IPS DF 6.9 (cell line): ENCODE measurements around the gene PI4KA.
A peak's percentile ranks its signal among the peaks of the same experiment; 100 is the strongest.

Experiments
- DNase-seq: peaks from one replicate; pipeline ENCODE4 v3.0.0-alpha.2; 2013; ENCODE audit warnings: low read depth, low spot score
- H3K27ac ChIP-seq: one replicate; pipeline ENCODE4 v1.5.1; 2013; ENCODE audit warnings: low read length, control low read depth
- H3K27me3 ChIP-seq: 2 replicates; pipeline ENCODE4 v1.6.1; 2013; ENCODE audit warnings: mild to moderate bottlenecking, low read length; ENCODE audit not compliant: control insufficient read depth, insufficient read depth
- H3K36me3 ChIP-seq: 2 replicates; pipeline ENCODE4 v1.6.1; 2013; ENCODE audit warnings: low read length; ENCODE audit not compliant: control insufficient read depth, insufficient read depth
- H3K4me1 ChIP-seq: 2 replicates; pipeline ENCODE4 v1.6.1; 2013; ENCODE audit warnings: low read length; ENCODE audit not compliant: control insufficient read depth, insufficient read depth
- H3K4me3 ChIP-seq: 2 replicates; pipeline ENCODE4 v1.5.1; 2013; ENCODE audit warnings: mild to moderate bottlenecking, low read length
- H3K9me3 ChIP-seq: 2 replicates; pipeline ENCODE4 v1.6.1; 2013; ENCODE audit warnings: low read length, inconsistent platforms; ENCODE audit not compliant: control insufficient read depth, insufficient read depth
- WGBS: extraction: QIAGEN DNeasy Blood & Tissue Kit; methylation state at CpG from one replicate; pipeline ENCODE4 v1.1.7; 2013; ENCODE audit warnings: mixed read lengths, missing lambda C conversion rate; ENCODE audit not compliant: insufficient read length, insufficient coverage; 5-methylcytosine and 5-hydroxymethylcytosine counted together

Gene PI4KA

GRCh38 chr22:20890975-20891374 lies 32.4 kb upstream of the PI4KA start:
- Histone ChIP-seq H3K9me3 (no peaks in the 10 kb centered on the region), H3K27me3 (no peaks in the 10 kb centered on the region), H3K27ac (no peak overlapping the region), H3K36me3 (no peaks in the 10 kb centered on the region), H3K4me3 (no peak overlapping the region), H3K4me1 (no peaks in the 10 kb centered on the region)
- no CpG with 5 or more reads among the region's 6 CpGs for WGBS
- DNase-seq: no peak

GRCh38 chr22:20889904-20890540 lies 31.4 kb upstream of the PI4KA start:
- no peak overlapping the region for H3K27ac ChIP-seq
- no peak overlapping the region for H3K4me3 ChIP-seq
- H3K9me3 ChIP-seq: no peaks in the 10 kb centered on the region
- H3K27me3 ChIP-seq: no peaks in the 10 kb centered on the region
- H3K36me3 ChIP-seq: no peaks in the 10 kb centered on the region
- no peaks in the 10 kb centered on the region for H3K4me1 ChIP-seq
- WGBS: no CpG with 5 or more reads among the region's 13 CpGs
- DNase-seq: no peak

- H3K27ac ChIP-seq: no peak overlapping the region
- H3K4me1 ChIP-seq: no peaks in the 10 kb centered on the region
- no peaks in the 10 kb centered on the region for H3K9me3 ChIP-seq
- no peak for DNase-seq
- no peaks in the 10 kb centered on the region for H3K27me3 ChIP-seq
- no peak overlapping the region for H3K4me3 ChIP-seq
- no peaks in the 10 kb centered on the region for H3K36me3 ChIP-seq
- WGBS: no CpG with 5 or more reads among the region's 6 CpGs
These were observed 30.6 kb upstream of the PI4KA start for GRCh38 chr22:20889025-20889704.

- no CpG with 5 or more reads among the region's 5 CpGs for WGBS
- no peaks in the 10 kb centered on the region for H3K27me3 ChIP-seq
- peaks cover 2% of the 10 kb centered on the region; the same call in 1 of the 2 replicates for H3K36me3 ChIP-seq
- no peaks in the 10 kb centered on the region for H3K4me1 ChIP-seq
- no peak overlapping the region for H3K4me3 ChIP-seq
- H3K9me3 ChIP-seq: no peaks in the 10 kb centered on the region
- DNase-seq: no peak
- no peak overlapping the region for H3K27ac ChIP-seq
These were observed 28.8 kb upstream of the PI4KA start for GRCh38 chr22:20887375-20887774.

GRCh38 chr22:20885557-20886323 lies 27.1 kb upstream of the PI4KA start:
- Histone ChIP-seq H3K27me3 (no peaks in the 10 kb centered on the region), H3K4me1 (no peaks in the 10 kb centered on the region), H3K27ac (no peak overlapping the region), H3K36me3 (peaks cover 2% of the 10 kb centered on the region; the same call in 1 of the 2 replicates), H3K4me3 (no peak overlapping the region), H3K9me3 (no peaks in the 10 kb centered on the region)
- no CpG with 5 or more reads among the region's 10 CpGs for WGBS
- DNase-seq: peak; percentile 66

GRCh38 chr22:20885017-20885556 lies 26.5 kb upstream of the PI4KA start:
- H3K4me3 ChIP-seq: no peak overlapping the region
- peaks cover 2% of the 10 kb centered on the region; the same call in 1 of the 2 replicates for H3K36me3 ChIP-seq
- H3K4me1 ChIP-seq: no peaks in the 10 kb centered on the region
- DNase-seq: no peak
- no CpG with 5 or more reads among the region's 8 CpGs for WGBS
- no peaks in the 10 kb centered on the region for H3K9me3 ChIP-seq
- no peaks in the 10 kb centered on the region for H3K27me3 ChIP-seq
- H3K27ac ChIP-seq: no peak overlapping the region

GRCh38 chr22:20884454-20884853 lies 25.8 kb upstream of the PI4KA start:
- Histone ChIP-seq H3K27me3 (no peaks in the 10 kb centered on the region), H3K36me3 (peaks cover 2% of the 10 kb centered on the region; the same call in 1 of the 2 replicates), H3K27ac (no peak overlapping the region), H3K9me3 (no peaks in the 10 kb centered on the region), H3K4me1 (no peaks in the 10 kb centered on the region), H3K4me3 (no peak overlapping the region)
- no CpG with 5 or more reads among the region's 4 CpGs for WGBS
- DNase-seq: no peak

- no CpG with 5 or more reads among the region's 6 CpGs for WGBS
- Histone ChIP-seq H3K27me3 (no peaks in the 10 kb centered on the region), H3K9me3 (no peaks in the 10 kb centered on the region), H3K27ac (no peak overlapping the region), H3K4me3 (no peak overlapping the region), H3K4me1 (no peaks in the 10 kb centered on the region), H3K36me3 (peaks cover 2% of the 10 kb centered on the region; the same call in 1 of the 2 replicates)
- no peak for DNase-seq
These were observed 24.2 kb upstream of the PI4KA start for GRCh38 chr22:20882855-20883254.

- H3K27ac ChIP-seq: no peak overlapping the region
- H3K36me3 ChIP-seq: peaks cover 2% of the 10 kb centered on the region; the same call in 1 of the 2 replicates
- no peak for DNase-seq
- H3K27me3 ChIP-seq: no peaks in the 10 kb centered on the region
- H3K4me3 ChIP-seq: no peak overlapping the region
- no peaks in the 10 kb centered on the region for H3K9me3 ChIP-seq
- H3K4me1 ChIP-seq: no peaks in the 10 kb centered on the region
- 100% methylated on average over 1 of the region's 9 CpGs for WGBS
These were observed 23.5 kb upstream of the PI4KA start for GRCh38 chr22:20881869-20882815.
